Sigmoid colon (tissue), 4 donors: ENCODE results near the gene SNCB.

Source experiments
- EP300 ChIP-seq, 4 donors: sonication (generic); formaldehyde crosslinking; IDR thresholded peaks; one replicate each; pipeline ENCODE4 v1.6.1; 2017; ENCODE audit warnings: antibody characterized with exemption in 4 of 4
- POLR2A ChIP-seq, 2 donors: fragments of 450-650 bp; IDR thresholded peaks; one replicate each; pipeline ENCODE4 v1.6.1; 2016; ENCODE audit warnings: antibody characterized with exemption in 2 of 2, mild to moderate bottlenecking in 2 of 2, moderate library complexity in 2 of 2
- POLR2AphosphoS5 ChIP-seq, 4 donors: sonication (generic); formaldehyde crosslinking; IDR thresholded peaks; one replicate each; pipeline ENCODE4 v1.6.1; 2017; ENCODE audit warnings: antibody characterized with exemption in 4 of 4
- TF ChIP-seq, protein P1 (sequence below), 4 experiments: fragments of 450-650 bp in 3 of 4; fragments of 200-600 bp in 1 of 4; IDR thresholded peaks; one replicate each; pipeline ENCODE4 v1.5.1; 2016 to 2019; ENCODE audit warnings: antibody characterized with exemption in 4 of 4, mild to moderate bottlenecking in 3 of 4, moderate library complexity in 2 of 4

- TF ChIP-seq, protein P1, sequence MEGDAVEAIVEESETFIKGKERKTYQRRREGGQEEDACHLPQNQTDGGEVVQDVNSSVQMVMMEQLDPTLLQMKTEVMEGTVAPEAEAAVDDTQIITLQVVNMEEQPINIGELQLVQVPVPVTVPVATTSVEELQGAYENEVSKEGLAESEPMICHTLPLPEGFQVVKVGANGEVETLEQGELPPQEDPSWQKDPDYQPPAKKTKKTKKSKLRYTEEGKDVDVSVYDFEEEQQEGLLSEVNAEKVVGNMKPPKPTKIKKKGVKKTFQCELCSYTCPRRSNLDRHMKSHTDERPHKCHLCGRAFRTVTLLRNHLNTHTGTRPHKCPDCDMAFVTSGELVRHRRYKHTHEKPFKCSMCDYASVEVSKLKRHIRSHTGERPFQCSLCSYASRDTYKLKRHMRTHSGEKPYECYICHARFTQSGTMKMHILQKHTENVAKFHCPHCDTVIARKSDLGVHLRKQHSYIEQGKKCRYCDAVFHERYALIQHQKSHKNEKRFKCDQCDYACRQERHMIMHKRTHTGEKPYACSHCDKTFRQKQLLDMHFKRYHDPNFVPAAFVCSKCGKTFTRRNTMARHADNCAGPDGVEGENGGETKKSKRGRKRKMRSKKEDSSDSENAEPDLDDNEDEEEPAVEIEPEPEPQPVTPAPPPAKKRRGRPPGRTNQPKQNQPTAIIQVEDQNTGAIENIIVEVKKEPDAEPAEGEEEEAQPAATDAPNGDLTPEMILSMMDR (IDR thresholded peaks at IDR 0.05) = no peak
- no peak for TF ChIP-seq POLR2A (IDR thresholded peaks at IDR 0.05)
- TF ChIP-seq POLR2AphosphoS5 (IDR thresholded peaks at IDR 0.05) = no peak
- TF ChIP-seq EP300 (IDR thresholded peaks at IDR 0.05) = no peak
Measured at GRCh38 chr5:176652136-176652535, 21.8 kb upstream of the SNCB start.
